Measurements from ENCODE around the gene MTX1.
"Not testable (repeated sequence)": the region's sequence is repeated elsewhere in the genome, so short reads cannot be mapped to it uniquely, and the experiment has no call there.

MTX1 gene

DNA sequence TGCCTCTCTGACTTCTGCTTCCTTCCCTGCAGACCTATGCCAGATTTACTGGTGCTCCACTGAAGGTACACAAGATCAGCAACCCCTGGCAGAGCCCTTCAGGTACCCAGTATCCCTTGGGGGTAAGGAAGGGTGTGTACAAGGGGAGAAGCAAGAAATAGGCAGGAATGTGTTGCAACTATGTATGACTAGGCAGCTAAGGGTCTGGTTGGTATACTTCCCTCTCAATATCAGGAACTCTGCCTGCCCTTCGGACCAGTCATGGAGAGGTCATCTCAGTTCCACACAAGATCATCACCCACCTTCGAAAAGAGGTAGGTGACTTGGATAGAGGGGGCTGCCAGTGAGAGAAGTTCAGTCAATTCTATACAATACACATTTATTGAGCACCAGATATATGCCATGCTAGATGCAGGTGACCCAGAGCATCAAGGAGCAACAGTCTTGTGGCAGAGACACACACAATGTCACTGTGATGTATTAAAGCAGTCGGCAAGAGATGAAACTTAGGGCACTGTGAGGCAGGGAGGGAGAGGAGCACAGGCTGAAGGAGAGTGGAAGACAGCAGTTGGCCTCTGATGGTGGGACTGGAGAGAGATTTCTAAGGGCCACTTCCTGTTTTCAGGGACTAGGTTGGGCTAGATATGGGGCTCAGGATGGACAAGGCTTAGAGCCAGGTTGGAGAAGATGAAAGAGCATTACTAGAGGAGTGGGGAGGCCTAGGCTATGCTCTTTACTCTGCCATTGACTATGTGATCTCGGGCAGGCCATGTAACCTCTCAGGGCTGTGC, 2.0 kb downstream of the MTX1 start:
- in situ Hi-C loops (cut with MboI; ENCODE audit: low pct_unique_long_range_greater_than_20kb, low sequenced_read_pairs, unreplicated experiment): no loop called here
- TF ChIP-seq, protein P1, sequence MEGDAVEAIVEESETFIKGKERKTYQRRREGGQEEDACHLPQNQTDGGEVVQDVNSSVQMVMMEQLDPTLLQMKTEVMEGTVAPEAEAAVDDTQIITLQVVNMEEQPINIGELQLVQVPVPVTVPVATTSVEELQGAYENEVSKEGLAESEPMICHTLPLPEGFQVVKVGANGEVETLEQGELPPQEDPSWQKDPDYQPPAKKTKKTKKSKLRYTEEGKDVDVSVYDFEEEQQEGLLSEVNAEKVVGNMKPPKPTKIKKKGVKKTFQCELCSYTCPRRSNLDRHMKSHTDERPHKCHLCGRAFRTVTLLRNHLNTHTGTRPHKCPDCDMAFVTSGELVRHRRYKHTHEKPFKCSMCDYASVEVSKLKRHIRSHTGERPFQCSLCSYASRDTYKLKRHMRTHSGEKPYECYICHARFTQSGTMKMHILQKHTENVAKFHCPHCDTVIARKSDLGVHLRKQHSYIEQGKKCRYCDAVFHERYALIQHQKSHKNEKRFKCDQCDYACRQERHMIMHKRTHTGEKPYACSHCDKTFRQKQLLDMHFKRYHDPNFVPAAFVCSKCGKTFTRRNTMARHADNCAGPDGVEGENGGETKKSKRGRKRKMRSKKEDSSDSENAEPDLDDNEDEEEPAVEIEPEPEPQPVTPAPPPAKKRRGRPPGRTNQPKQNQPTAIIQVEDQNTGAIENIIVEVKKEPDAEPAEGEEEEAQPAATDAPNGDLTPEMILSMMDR (IDR thresholded peaks at IDR 0.05; ENCODE audit: extremely low read depth, insufficient read depth, missing control alignments): no peak
- no peak for DNase-seq (ENCODE audit: low spot score)

DNA sequence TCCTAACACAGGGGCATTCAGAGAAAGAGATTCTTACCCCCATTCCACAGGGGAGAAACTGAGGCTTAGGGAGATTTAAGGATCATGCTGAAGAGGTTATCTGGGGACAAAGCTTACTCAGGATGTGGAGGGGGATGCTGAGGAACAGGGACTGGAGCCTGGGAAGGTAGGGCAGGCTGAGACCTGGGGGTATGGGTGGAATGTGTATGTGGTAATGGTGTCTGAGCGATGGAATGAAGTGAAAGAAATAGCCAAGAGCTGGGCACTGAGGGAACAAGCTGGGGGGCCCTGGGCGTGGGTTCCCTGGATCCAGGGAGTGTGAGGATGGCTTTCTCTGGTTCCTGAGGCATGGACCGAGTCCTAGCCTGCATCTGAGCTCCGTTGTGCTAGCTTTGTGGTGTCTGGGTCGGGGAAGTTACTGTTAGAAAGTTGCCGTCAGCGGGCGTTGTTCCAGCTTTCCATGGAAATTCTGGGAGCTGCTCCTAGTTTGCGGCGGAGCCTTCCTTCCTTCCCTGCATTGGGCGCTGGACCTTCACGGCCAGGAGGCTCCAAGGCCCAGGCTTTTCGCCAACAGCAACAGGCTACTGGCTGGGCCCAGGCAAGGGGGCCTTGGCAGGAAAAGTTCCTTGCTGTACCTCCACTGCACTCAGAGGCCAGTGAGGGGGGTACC, 3.0 kb downstream of the MTX1 start:
- DNase-seq (ENCODE audit: low spot score); in situ Hi-C loops (cut with MboI; ENCODE audit: low pct_unique_long_range_greater_than_20kb, low sequenced_read_pairs, unreplicated experiment): not testable (repeated sequence)

DNA sequence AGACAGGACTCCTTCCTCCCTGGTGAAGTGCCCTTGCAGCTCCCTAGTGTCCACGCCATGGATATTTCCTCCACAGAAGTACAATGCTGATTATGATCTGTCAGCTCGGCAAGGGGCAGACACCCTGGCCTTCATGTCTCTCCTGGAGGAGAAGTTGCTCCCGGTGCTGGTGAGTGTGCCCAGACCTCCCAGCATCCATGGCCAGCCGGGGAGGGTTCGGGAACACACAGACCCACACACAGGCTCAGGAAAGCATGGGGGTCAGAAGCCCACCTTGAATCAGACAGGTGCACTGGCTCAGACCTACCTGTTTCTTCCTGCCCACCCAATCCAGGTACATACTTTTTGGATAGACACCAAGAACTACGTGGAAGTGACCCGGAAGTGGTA, 3.6 kb downstream of the MTX1 start:
- in situ Hi-C loops (cut with MboI; ENCODE audit: low pct_unique_long_range_greater_than_20kb, low sequenced_read_pairs, unreplicated experiment); DNase-seq (ENCODE audit: low spot score): not testable (repeated sequence)

DNA sequence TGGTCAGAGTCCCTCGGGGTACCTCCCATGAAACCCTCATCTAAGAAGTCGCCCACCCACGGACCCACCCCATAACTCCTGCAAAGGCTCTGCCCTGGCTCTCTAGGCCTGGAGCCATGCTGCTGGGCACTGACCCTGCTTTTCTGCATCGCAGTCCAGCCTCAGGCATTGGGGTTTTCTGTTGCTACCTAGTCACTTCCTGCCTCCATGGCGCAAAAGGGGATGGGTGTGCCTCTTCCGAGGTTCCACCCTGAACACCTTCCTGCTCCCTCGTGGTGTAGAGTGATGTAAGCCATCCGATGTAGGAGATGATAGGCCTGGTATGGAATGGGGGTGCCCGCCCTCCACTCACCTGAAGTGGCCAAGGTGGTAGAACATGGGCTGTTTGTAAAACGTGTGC, 6.2 kb downstream of the MTX1 start:
- in situ Hi-C loops (cut with MboI; ENCODE audit: low pct_unique_long_range_greater_than_20kb, low sequenced_read_pairs, unreplicated experiment): not testable (repeated sequence)

DNA sequence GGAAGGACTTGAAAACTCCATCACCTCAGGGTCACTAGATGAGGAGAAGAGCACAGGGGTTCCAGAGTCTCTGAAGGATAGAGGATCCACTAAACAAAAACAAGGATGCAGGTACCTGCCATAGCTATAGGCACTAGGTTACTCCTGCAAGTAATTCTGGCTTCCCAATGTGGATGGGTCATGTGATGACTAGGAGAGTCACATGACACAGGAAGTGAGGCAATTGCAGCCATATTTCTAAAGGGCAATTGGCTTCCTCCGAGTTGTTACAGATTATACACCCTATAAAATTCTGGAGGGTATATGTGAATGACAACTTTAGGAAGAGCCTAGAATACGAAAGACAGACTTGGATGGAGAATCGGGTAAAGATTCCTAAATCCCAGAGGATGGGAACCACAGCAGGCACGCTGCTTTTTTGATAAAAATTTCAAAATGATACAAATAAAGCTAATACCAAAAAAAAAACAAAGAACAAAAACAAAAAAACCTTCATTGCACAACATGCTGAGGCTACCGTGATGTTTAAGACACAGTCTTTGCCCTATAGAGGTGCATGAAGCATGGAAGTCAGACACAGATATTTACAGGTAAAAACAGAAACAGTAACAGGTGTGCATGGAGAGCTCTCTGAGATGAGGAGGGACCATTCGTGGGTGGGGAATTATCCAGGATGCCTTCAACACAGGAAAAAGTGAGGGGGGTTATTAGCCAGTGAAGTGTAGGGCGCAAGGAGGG, 10.5 kb downstream of the MTX1 start:
- TF ChIP-seq, protein P1 (IDR thresholded peaks at IDR 0.05; ENCODE audit: extremely low read depth, insufficient read depth, missing control alignments): no peak
- in situ Hi-C loops (cut with MboI; ENCODE audit: low pct_unique_long_range_greater_than_20kb, low sequenced_read_pairs, unreplicated experiment): no loop called here
- no peak for DNase-seq (ENCODE audit: low spot score)

More for the DNA sequence above, 6.2 kb downstream of the MTX1 start:
- DNase-seq (ENCODE audit: low spot score): not testable (repeated sequence)

DNA sequence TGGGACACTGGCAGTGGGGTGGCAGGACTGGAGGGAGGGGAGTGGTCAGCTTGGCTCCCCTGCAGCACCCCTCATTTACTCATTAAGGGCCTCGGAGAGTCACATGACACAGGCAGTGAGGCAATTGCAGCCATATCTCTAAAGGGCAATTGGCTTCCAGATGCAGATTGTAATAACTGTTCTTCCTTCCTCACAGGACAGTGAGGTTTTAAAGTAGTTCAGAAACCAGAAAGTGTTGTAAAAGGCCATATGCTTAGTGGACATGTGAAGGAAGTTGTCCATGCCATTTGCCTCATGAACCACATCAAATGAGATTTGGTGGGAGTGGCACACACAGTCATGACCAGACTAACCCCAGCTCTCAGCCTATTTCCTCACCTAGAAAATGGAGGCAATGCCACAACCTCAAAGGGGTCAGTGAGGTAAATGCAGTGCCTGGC, 11.1 kb downstream of the MTX1 start:
- DNase-seq (ENCODE audit: low spot score): no peak
- TF ChIP-seq, protein P1 (IDR thresholded peaks at IDR 0.05; ENCODE audit: extremely low read depth, insufficient read depth, missing control alignments): no peak
- in situ Hi-C loops (cut with MboI; ENCODE audit: low pct_unique_long_range_greater_than_20kb, low sequenced_read_pairs, unreplicated experiment): no loop called here

DNA sequence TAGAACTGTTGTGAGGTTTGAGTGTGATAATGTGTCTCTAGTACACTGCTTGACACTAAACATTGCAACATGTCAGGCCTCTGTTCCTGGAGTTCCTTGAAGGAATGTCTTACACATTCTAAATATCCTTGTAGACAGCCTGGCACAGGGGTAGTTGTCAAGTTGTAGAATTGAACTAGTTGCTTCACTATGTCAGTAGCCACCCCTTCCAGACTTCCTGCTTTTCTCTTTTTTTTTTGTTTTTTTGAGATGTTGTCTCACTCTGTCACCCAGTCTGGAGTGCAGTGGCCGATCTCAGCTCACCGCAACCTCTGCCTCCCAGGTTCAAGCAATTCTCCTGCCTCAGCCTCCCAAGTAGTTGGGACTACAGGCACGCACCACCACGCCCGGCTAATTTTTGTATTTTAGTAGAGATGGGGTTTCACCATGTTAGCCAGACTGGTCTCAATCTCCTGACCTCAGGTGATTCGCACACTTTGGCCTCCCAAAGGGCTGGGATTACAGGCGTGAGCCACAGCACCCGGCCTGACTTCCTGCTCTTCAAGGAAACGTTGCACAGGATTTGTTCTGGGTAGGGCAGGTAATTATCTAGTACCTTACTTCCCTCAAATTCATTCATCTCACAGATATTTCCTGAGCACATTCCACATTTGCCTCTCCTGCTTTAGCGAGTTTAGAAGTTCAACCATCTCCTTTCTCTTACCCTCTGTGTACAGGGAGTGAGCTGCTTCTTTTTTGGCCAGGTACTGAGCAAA, 11.9 kb downstream of the MTX1 start:
- DNase-seq (ENCODE audit: low spot score); in situ Hi-C loops (cut with MboI; ENCODE audit: low pct_unique_long_range_greater_than_20kb, low sequenced_read_pairs, unreplicated experiment): not testable (repeated sequence)

DNA sequence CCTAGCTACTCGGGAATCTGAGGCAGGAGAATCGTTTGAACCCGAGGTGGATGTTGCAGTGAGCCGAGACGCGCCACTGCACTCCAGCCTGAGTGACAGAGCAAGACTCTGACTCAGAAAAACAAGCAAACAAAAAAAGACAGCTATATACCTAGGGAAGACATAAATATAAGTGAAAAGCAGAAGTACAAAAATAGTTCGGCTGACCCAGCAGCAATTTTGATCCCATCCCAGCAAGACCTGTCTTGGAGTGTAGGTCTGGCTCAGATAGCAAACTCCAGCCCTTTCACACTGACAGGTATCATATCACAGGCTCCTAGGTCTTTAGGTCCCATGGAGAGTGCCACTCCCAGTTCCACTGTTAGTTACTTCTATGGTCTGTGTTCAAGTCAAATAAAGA, 14.6 kb downstream of the MTX1 start:
- no peak for DNase-seq (ENCODE audit: low spot score)
- TF ChIP-seq, protein P1 (IDR thresholded peaks at IDR 0.05; ENCODE audit: extremely low read depth, insufficient read depth, missing control alignments): no peak
- in situ Hi-C loops (cut with MboI; ENCODE audit: low pct_unique_long_range_greater_than_20kb, low sequenced_read_pairs, unreplicated experiment): no loop called here

DNA sequence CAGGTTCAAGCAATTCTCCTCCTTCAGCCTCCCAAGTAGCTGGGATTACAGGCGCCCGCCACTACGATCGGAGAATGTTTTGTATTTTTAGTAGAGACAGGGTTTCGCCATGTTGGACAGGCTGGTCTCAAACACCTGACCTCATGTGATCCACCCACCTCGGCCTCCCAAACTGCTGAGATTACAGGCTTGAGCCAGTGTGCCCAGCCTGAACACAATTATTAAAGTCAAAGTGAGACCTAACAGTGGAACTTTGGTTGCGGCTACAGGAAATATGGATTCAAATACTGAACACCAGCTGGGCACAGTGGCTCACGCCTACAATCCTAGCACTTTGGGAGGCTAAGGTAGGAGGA, 16.9 kb downstream of the MTX1 start:
- in situ Hi-C loops (cut with MboI; ENCODE audit: low pct_unique_long_range_greater_than_20kb, low sequenced_read_pairs, unreplicated experiment); DNase-seq (ENCODE audit: low spot score): not testable (repeated sequence)

All from GM13977 (cell line).